Spleen (tissue), 11 donors: ENCODE measurements around the gene CLEC11A. TPM values are rescaled to one million over a fixed set of nuclear protein-coding genes. Genes with fewer than 3 reads are reported as not detected.

Experiments
- DNase-seq: peaks from one replicate; pipeline ENCODE4 v3.0.0-alpha.2; 2020
- H3K27ac ChIP-seq, 8 donors: fragments of 200-600 bp; sonication (generic) in 7 of 8; 1 replicate in 4 of 8; 2 replicates in 4 of 8; pipeline versions ENCODE4 v1.5.0 to v1.8.0; 2016 to 2021; ENCODE audit warnings: inconsistent platforms in 4 of 8, mild to moderate bottlenecking in 4 of 8, moderate library complexity in 1 of 8
- H3K27me3 ChIP-seq, 7 donors: fragments of 200-600 bp; sonication (generic) in 6 of 7; replicated peaks in 1 of 7; 1 replicate in 4 of 7; 2 replicates in 3 of 7; pipeline versions ENCODE4 v1.5.0 to v1.8.0; 2016 to 2021; ENCODE audit warnings: inconsistent platforms in 3 of 7, mild to moderate bottlenecking in 1 of 7
- H3K36me3 ChIP-seq, 6 donors: fragments of 200-600 bp; sonication (generic) in 5 of 6; 1 replicate in 4 of 6; 2 replicates in 2 of 6; pipeline versions ENCODE4 v1.5.0 to v1.8.0; 2016 to 2021; ENCODE audit warnings: inconsistent platforms in 2 of 6
- H3K4me1 ChIP-seq, 6 donors: fragments of 200-600 bp; sonication (generic) in 5 of 6; 1 replicate in 3 of 6; 2 replicates in 3 of 6; pipeline versions ENCODE4 v1.5.0 to v1.8.0; 2016 to 2021; ENCODE audit warnings: inconsistent platforms in 3 of 6
- H3K4me3 ChIP-seq, 8 donors: fragments of 200-600 bp; sonication (generic) in 7 of 8; 1 replicate in 4 of 8; 2 replicates in 4 of 8; pipeline versions ENCODE4 v1.5.0 to v1.8.0; 2016 to 2021; ENCODE audit warnings: inconsistent platforms in 4 of 8, mild to moderate bottlenecking in 4 of 8, moderate library complexity in 2 of 8
- H3K9me3 ChIP-seq, 8 donors: fragments of 200-600 bp; sonication (generic) in 7 of 8; 1 replicate in 4 of 8; 2 replicates in 4 of 8; pipeline versions ENCODE4 v1.5.0 to v1.8.0; 2016 to 2021; ENCODE audit warnings: inconsistent platforms in 4 of 8
- CTCF ChIP-seq, 11 experiments: fragments of 200-600 bp in 7 of 11; fragments of 450-650 bp in 4 of 11; sonication (generic) in 4 of 11; IDR thresholded peaks in 8 of 11; conservative IDR thresholded peaks in 3 of 11; 1 replicate in 7 of 11; 2 replicates in 4 of 11; pipeline versions ENCODE4 v1.4.0 to v1.8.0; 2016 to 2021; ENCODE audit warnings: antibody characterized with exemption in 11 of 11, inconsistent platforms in 4 of 11, mild to moderate bottlenecking in 1 of 11
- POLR2A ChIP-seq, 3 donors: fragments of 450-650 bp; IDR thresholded peaks; one replicate each; pipeline ENCODE4 v1.5.1; 2017; ENCODE audit warnings: antibody characterized with exemption in 3 of 3, mild to moderate bottlenecking in 1 of 3
- POLR2AphosphoS5 ChIP-seq, 3 donors: sonication (generic); formaldehyde crosslinking; IDR thresholded peaks; one replicate each; pipeline ENCODE4 v1.5.1; 2017; ENCODE audit warnings: antibody characterized with exemption in 3 of 3
- WGBS, 5 donors: extraction: QIAGEN DNeasy Blood & Tissue Kit in 3 of 5; methylation state at CpG; one replicate each; pipeline versions ENCODE4 v1.1.5 to v1.1.7; 2013 to 2018; 5-methylcytosine and 5-hydroxymethylcytosine counted together
- intact Hi-C: fragments of 100-400 bp; cut with DNase I; formaldehyde crosslinking; loops from one replicate; pipeline ENCODE4 v1.15.0; 2023; ENCODE audit warnings: low total_unique reads
- polyA plus RNA-seq, 3 donors: library from polyadenylated mRNA; stranded (reverse); fragments of 200-250 nt; gene quantifications; one replicate each; pipeline ENCODE4 v1.2.1, GENCODE V29; 2013
- total RNA-seq, 7 donors: library from RNA; depleted of rRNA in 3 of 7; stranded (reverse); fragments of >200 nt in 3 of 7; fragmentation: NEBNext Ultra II Directional in 4 of 7; extraction: Animal tissue kit (Norgen Biotek cat#: 25700) in 4 of 7; gene quantifications; one replicate each; pipeline versions ENCODE4 v1.1.0 to v1.2.1, GENCODE V29; 2016 to 2021
- donor health status: healthy with polysubstance abuse.
- donor health status: DM: no; HTN: no; CAD: no; lungs with moderate emphysema.
- donor health status: DM: no; HTN: no; CAD: no.
- donor health status: Bipolar disorder and iron deficiency.
- donor health status: healthy.
- donor health status: DM: no; HTN: no; CAD: no.
- donor health status: DM: yes; HTN: yes; CAD: no.

Gene CLEC11A
- total and polyA plus RNA-seq, 10 donors: 6.2 to 10.7 (median 8.9) TPM

- Histone ChIP-seq H3K4me3 (no peak overlapping the region), H3K27ac (no peak overlapping the region), H3K4me1 (peaks cover 3 to 40% (median 29%) of the 10 kb centered on the region in 6 donors), H3K9me3 (peaks cover 0 to 11% (median 0%) of the 10 kb centered on the region in 8 donors), H3K27me3 (peaks cover 0 to 99% (median 89%) of the 10 kb centered on the region in 7 donors), H3K36me3 (no peaks in the 10 kb centered on the region)
- intact Hi-C loops: no loop called here
- no peak for TF ChIP-seq POLR2AphosphoS5 (IDR thresholded peaks at IDR 0.05)
- no peak for TF ChIP-seq CTCF (IDR thresholded peaks at IDR 0.05 in 8 of 11, conservative IDR thresholded peaks at IDR 0.05 in 3 of 11)
- TF ChIP-seq POLR2A (IDR thresholded peaks at IDR 0.05): no peak
- WGBS, 5 donors: 60 to 69% (median 65%) methylated on average over 20 to 21 of the region's 21 CpGs
- DNase-seq: no peak
Measured at GRCh38 chr19:50720181-50720920, 2.8 kb upstream of the CLEC11A start.

- Histone ChIP-seq H3K27me3 (peaks cover 0 to 100% (median 95%) of the 10 kb centered on the region in 7 donors), H3K27ac (no peak overlapping the region), H3K36me3 (no peaks in the 10 kb centered on the region), H3K4me1 (peaks cover 8 to 46% (median 35%) of the 10 kb centered on the region in 6 donors), H3K4me3 (no peak overlapping the region), H3K9me3 (peaks cover 0 to 17% (median 0%) of the 10 kb centered on the region in 8 donors)
- 43 to 47% (median 44%) methylated on average over 6 to 8 of the region's 8 CpGs for WGBS, 5 donors
- intact Hi-C loops: no loop called here
- TF ChIP-seq CTCF (IDR thresholded peaks at IDR 0.05 in 8 of 11, conservative IDR thresholded peaks at IDR 0.05 in 3 of 11) (no peak), POLR2AphosphoS5 (IDR thresholded peaks at IDR 0.05) (no peak), POLR2A (IDR thresholded peaks at IDR 0.05) (no peak)
- DNase-seq: no peak
Measured at GRCh38 chr19:50720921-50721381, 2.2 kb upstream of the CLEC11A start.

- DNase-seq: no peak
- Histone ChIP-seq H3K27ac (no peak overlapping the region), H3K4me1 (peaks cover 8 to 51% (median 35%) of the 10 kb centered on the region in 6 donors), H3K36me3 (no peaks in the 10 kb centered on the region), H3K4me3 (no peak overlapping the region), H3K27me3 (peaks cover 0 to 100% (median 93%) of the 10 kb centered on the region in 7 donors), H3K9me3 (peaks cover 0 to 18% (median 0%) of the 10 kb centered on the region in 8 donors)
- TF ChIP-seq POLR2AphosphoS5 (IDR thresholded peaks at IDR 0.05) (no peak), CTCF (IDR thresholded peaks at IDR 0.05 in 8 of 11, conservative IDR thresholded peaks at IDR 0.05 in 3 of 11) (no peak)
- intact Hi-C loops: no loop called here
- WGBS, 5 donors: 75 to 91% (median 76%) methylated on average over 6 to 10 of the region's 10 CpGs
Measured at GRCh38 chr19:50721441-50722137, 1.6 kb upstream of the CLEC11A start.
